IMR-90 (cell line): ENCODE data around the gene SKAP1. TPM values are rescaled to one million over a fixed set of nuclear protein-coding genes. Genes with fewer than 3 reads are reported as not detected.

Experiments
- ATAC-seq: fragments of 200-7000 bp; cut with Tn5 transposase; 2 replicates; pipeline ENCODE4 v1.9.1; 2020; ENCODE audit warnings: low read depth, mild to moderate bottlenecking, moderate library complexity
- BruUV-seq: library from RNA; stranded (reverse); fragments of 400-500 nt; replicated peaks from 2 replicates; lab custom pipeline; 2021; lab: Mats Ljungman, UMichigan
- CTCF ChIA-PET: fragments of 300-600 bp; formaldehyde crosslinking; extraction: SDS; loops from one replicate; lab custom pipeline; 2021; ENCODE audit warnings: antibody characterized with exemption; lab: Yijun Ruan, JAX
- POLR2A ChIA-PET: fragments of 300-600 bp; sonication (Branson Sonifier 250); formaldehyde crosslinking; loops from one replicate; lab custom pipeline; 2022; ENCODE audit warnings: antibody characterized with exemption; ENCODE audit not compliant: unreplicated experiment; lab: Charles Lee
- DNase-seq: peaks from one replicate; pipeline ENCODE4 v3.0.0; 2013
- H2AFZ ChIP-seq: replicated peaks from 2 replicates; pipeline ENCODE3; 2013; ENCODE audit warnings: low read length, mild to moderate bottlenecking; ENCODE audit not compliant: poor library complexity
- H2AK5ac ChIP-seq: 2 replicates; pipeline ENCODE4 v1.6.1; 2013; ENCODE audit warnings: low read depth, low read length, inconsistent platforms
- H2AK9ac ChIP-seq: replicated peaks from 2 replicates; pipeline ENCODE3; 2013; ENCODE audit warnings: mild to moderate bottlenecking, low read depth, low read length, moderate library complexity; ENCODE audit not compliant: poor library complexity
- H2BK120ac ChIP-seq: 2 replicates; pipeline ENCODE4 v1.6.1; 2013; ENCODE audit warnings: low read depth, low read length, inconsistent platforms
- H2BK15ac ChIP-seq: 3 replicates; pipeline ENCODE4 v1.6.1; 2013; ENCODE audit warnings: low read depth, low read length, inconsistent platforms
- H2BK20ac ChIP-seq: 2 replicates; pipeline ENCODE4 v1.6.1; 2013; ENCODE audit warnings: low read depth, mild to moderate bottlenecking, inconsistent platforms, low read length, moderate library complexity
- H2BK5ac ChIP-seq: 2 replicates; pipeline ENCODE4 v1.6.1; 2013; ENCODE audit warnings: mild to moderate bottlenecking, low read depth, low read length, inconsistent platforms; ENCODE audit not compliant: poor library complexity, severe bottlenecking
- H3K14ac ChIP-seq: replicated peaks from 2 replicates; pipeline ENCODE4 v1.6.1; 2013; ENCODE audit warnings: low read depth, low read length, inconsistent platforms
- H3K18ac ChIP-seq: 2 replicates; pipeline ENCODE4 v1.6.1; 2013; ENCODE audit warnings: low read depth, low read length, control low read depth
- H3K23ac ChIP-seq: 2 replicates; pipeline ENCODE4 v1.6.1; 2013; ENCODE audit warnings: low read depth, low read length, inconsistent platforms
- H3K27ac ChIP-seq: 2 replicates; pipeline ENCODE4 v1.5.1; 2013; ENCODE audit warnings: mild to moderate bottlenecking, control low read depth, low read length; ENCODE audit not compliant: insufficient read depth
- H3K27me3 ChIP-seq: 2 replicates; pipeline ENCODE4 v1.6.1; 2013; ENCODE audit warnings: low read length; ENCODE audit not compliant: control insufficient read depth, insufficient read depth
- H3K36me3 ChIP-seq: 2 replicates; pipeline ENCODE4 v1.6.1; 2013; ENCODE audit warnings: low read length, mixed read lengths; ENCODE audit not compliant: control insufficient read depth, insufficient read depth
- H3K4ac ChIP-seq: 2 replicates; pipeline ENCODE4 v1.6.1; 2013; ENCODE audit warnings: low read depth, low read length, inconsistent platforms
- H3K4me1 ChIP-seq: 2 replicates; pipeline ENCODE4 v1.6.1; 2013; ENCODE audit warnings: low read length, mixed read lengths; ENCODE audit not compliant: control insufficient read depth, insufficient read depth
- H3K4me2 ChIP-seq: 2 replicates; pipeline ENCODE4 v1.6.1; 2013; ENCODE audit warnings: low read depth, mild to moderate bottlenecking, control low read depth, low read length, moderate library complexity
- H3K4me3 ChIP-seq: 2 replicates; pipeline ENCODE4 v1.5.1; 2013; ENCODE audit warnings: low read depth, mild to moderate bottlenecking, control low read depth, low read length, moderate library complexity; ENCODE audit not compliant: insufficient read depth
- H3K56ac ChIP-seq: 2 replicates; pipeline ENCODE4 v1.6.1; 2013; ENCODE audit warnings: low read length, inconsistent platforms; ENCODE audit not compliant: insufficient read depth; ENCODE audit errors: extremely low read depth
- H3K79me1 ChIP-seq, 2 experiments: 2 replicates each; pipeline ENCODE4 v1.6.1; 2013; ENCODE audit warnings: low read length in 2 of 2, inconsistent platforms in 1 of 2, low read depth in 1 of 2
- H3K9ac ChIP-seq: 2 replicates; pipeline ENCODE4 v1.6.1; 2013; ENCODE audit warnings: low read depth, low read length, control low read depth
- H3K9me1 ChIP-seq: 2 replicates; pipeline ENCODE4 v1.6.1; 2013; ENCODE audit warnings: low read length, inconsistent platforms; ENCODE audit not compliant: insufficient read depth
- H3K9me3 ChIP-seq: 2 replicates; pipeline ENCODE4 v1.6.1; 2013; ENCODE audit warnings: low read length; ENCODE audit not compliant: control insufficient read depth, insufficient read depth
- H4K20me1 ChIP-seq: 2 replicates; pipeline ENCODE4 v1.6.1; 2013; ENCODE audit warnings: low read length, inconsistent platforms; ENCODE audit not compliant: insufficient read depth
- H4K5ac ChIP-seq: 2 replicates; pipeline ENCODE4 v1.6.1; 2013; ENCODE audit warnings: mild to moderate bottlenecking, low read depth, low read length, control low read depth
- H4K8ac ChIP-seq, 2 experiments: 2 replicates each; pipeline ENCODE4 v1.6.1; 2013; ENCODE audit warnings: low read depth in 2 of 2, low read length in 2 of 2, control low read depth in 1 of 2, inconsistent platforms in 1 of 2
- H4K91ac ChIP-seq: 2 replicates; pipeline ENCODE4 v1.6.1; 2013; ENCODE audit warnings: low read depth, low read length, inconsistent platforms; ENCODE audit not compliant: insufficient read depth
- BHLHE40 ChIP-seq: fragments of 150-350 bp; IDR thresholded peaks from 2 replicates; pipeline ENCODE4 v1.6.1; 2016; ENCODE audit warnings: mild to moderate bottlenecking, low read depth, low read length
- CEBPB ChIP-seq: IDR thresholded peaks from 2 replicates; pipeline ENCODE4 v1.6.1; 2012; ENCODE audit warnings: low read depth, low read length, improper control_type of control experiment
- CHD1 ChIP-seq: IDR thresholded peaks from 2 replicates; pipeline ENCODE4 v1.6.1; 2012; ENCODE audit warnings: low read depth, low read length, improper control_type of control experiment
- ELK1 ChIP-seq: fragments of 150-350 bp; IDR thresholded peaks from 2 replicates; pipeline ENCODE4 v1.6.1; 2016; ENCODE audit warnings: low read depth, mild to moderate bottlenecking, low read length, moderate library complexity, borderline replicate concordance
- FOS ChIP-seq: fragments of 150-350 bp; IDR thresholded peaks from 2 replicates; pipeline ENCODE4 v1.6.1; 2016; ENCODE audit warnings: low read depth, low read length
- MAFK ChIP-seq: IDR thresholded peaks from 2 replicates; pipeline ENCODE4 v1.6.1; 2012; ENCODE audit warnings: low read depth, low read length, improper control_type of control experiment
- MAZ ChIP-seq: IDR thresholded peaks from 2 replicates; pipeline ENCODE4 v1.6.1; 2012; ENCODE audit warnings: low read depth, mild to moderate bottlenecking, low read length, improper control_type of control experiment, moderate library complexity, borderline replicate concordance
- MXI1 ChIP-seq: IDR thresholded peaks from 2 replicates; pipeline ENCODE4 v1.6.1; 2012; ENCODE audit warnings: low read depth, mild to moderate bottlenecking, low read length, moderate library complexity, borderline replicate concordance
- NFE2L2 ChIP-seq: fragments of 150-350 bp; IDR thresholded peaks from 2 replicates; pipeline ENCODE4 v1.6.1; 2016; ENCODE audit warnings: low read depth, mild to moderate bottlenecking, low read length
- POLR2A ChIP-seq: IDR thresholded peaks from 2 replicates; pipeline ENCODE4 v1.6.1; 2012; ENCODE audit warnings: mild to moderate bottlenecking, low read depth, low read length
- RAD21 ChIP-seq: IDR thresholded peaks from 2 replicates; pipeline ENCODE4 v1.6.1; 2012; ENCODE audit warnings: low read length, improper control_type of control experiment
- RCOR1 ChIP-seq: IDR thresholded peaks from 2 replicates; pipeline ENCODE4 v1.6.1; 2012; ENCODE audit warnings: mild to moderate bottlenecking, low read length, improper control_type of control experiment; ENCODE audit not compliant: insufficient replicate concordance
- RFX5 ChIP-seq: IDR thresholded peaks from 2 replicates; pipeline ENCODE4 v1.8.0; 2012; ENCODE audit warnings: low read depth, mild to moderate bottlenecking, low read length, moderate library complexity
- SMC3 ChIP-seq: fragments of 150-350 bp; IDR thresholded peaks from 2 replicates; pipeline ENCODE4 v1.6.1; 2016; ENCODE audit warnings: low read depth, mild to moderate bottlenecking, antibody characterized with exemption, low read length, moderate library complexity
- WGBS, 2 experiments: methylation state at CpG; one replicate each; pipeline versions ENCODE4 v1.1.5 to v1.1.7; 2013; ENCODE audit warnings: missing lambda C conversion rate in 2 of 2; ENCODE audit not compliant: insufficient read length in 1 of 2; ENCODE audit errors: extremely low coverage in 2 of 2; 5-methylcytosine and 5-hydroxymethylcytosine counted together
- dilution Hi-C: fragments of 300-500 bp; cut with HindIII; formaldehyde crosslinking; loops from one replicate; pipeline ENCODE4 v1.14.3; 2018; ENCODE audit warnings: low sequenced_read_pairs; ENCODE audit not compliant: unreplicated experiment
- in situ Hi-C: fragments of 300-500 bp; cut with MboI; formaldehyde crosslinking; loops from 3 replicates; pipeline ENCODE4 v1.14.3; 2019; ENCODE audit warnings: low sequenced_read_pairs, inconsistent platforms, mixed read lengths
- intact Hi-C: fragments of 100-400 bp; cut with micrococcal nuclease; formaldehyde crosslinking; loops from 2 replicates; pipeline ENCODE4 v1.10.0; 2022
- polyA plus RNA-seq, 3 experiments: library from polyadenylated mRNA; depleted of rRNA; stranded (reverse); fragments of >200 nt; gene quantifications; 2 replicates each; pipeline ENCODE4 v1.2.3, GENCODE V29; 2012; ENCODE audit warnings: low replicate concordance in 1 of 3
- total RNA-seq: library from RNA; depleted of rRNA; stranded (reverse); fragments of >200 nt; gene quantifications from 2 replicates; pipeline ENCODE4 v1.2.3, GENCODE V29; 2012
- TF ChIP-seq, protein P1 (sequence below): conservative IDR thresholded peaks from 2 replicates; pipeline ENCODE4 v1.5.1; 2012; ENCODE audit warnings: mild to moderate bottlenecking, low read depth, low read length, improper control_type of control experiment
- TF ChIP-seq, protein P2 (sequence below): fragments of 150-350 bp; IDR thresholded peaks from 2 replicates; pipeline ENCODE4 v1.6.1; 2017; ENCODE audit warnings: mild to moderate bottlenecking, antibody characterized with exemption, low read length, low read depth

SKAP1 gene
- total and polyA plus RNA-seq, 2 of the 4 experiments (the other 2 are of a cell fraction): not detected

- no peak overlapping the region for H2AK5ac ChIP-seq
- no peak overlapping the region for H3K18ac ChIP-seq
- no CpG with 5 or more reads among the region's 3 CpGs for WGBS, 2 experiments
- in situ Hi-C loops (no loop called here), dilution Hi-C loops (no loop called here), intact Hi-C loops (no loop called here)
- POLR2A ChIA-PET: no interaction called here
- no peaks in the 10 kb centered on the region for H3K9me3 ChIP-seq
- ATAC-seq (no peak), DNase-seq (no peak)
- no peaks in the 10 kb centered on the region for H3K36me3 ChIP-seq
- no peak overlapping the region for H4K8ac ChIP-seq
- CTCF ChIA-PET: interaction anchor here (0.7 to 1.0 kb wide), 2 partner anchors 10 to 13 kb away, joined by 3 to 4 read pairs; no protein-coding TSS in a partner anchor
- H3K79me1 ChIP-seq: no peaks in the 10 kb centered on the region
- H3K9me1 ChIP-seq: no peaks in the 10 kb centered on the region
- peaks cover 46% of the 10 kb centered on the region for H3K27me3 ChIP-seq
- no TSS peak for BruUV-seq
- no peak overlapping the region for H3K56ac ChIP-seq
- H2AK9ac ChIP-seq: no peak overlapping the region
- no peak overlapping the region for H2BK120ac ChIP-seq
- no peak overlapping the region for H4K91ac ChIP-seq
- no peak overlapping the region for H3K9ac ChIP-seq
- no peak overlapping the region for H2BK15ac ChIP-seq
- no peak overlapping the region for H3K23ac ChIP-seq
- H3K4me2 ChIP-seq: no peak overlapping the region
- no peak overlapping the region for H3K4me3 ChIP-seq
- no peak overlapping the region for H2AFZ ChIP-seq
- H3K27ac ChIP-seq: no peak overlapping the region
- no peak overlapping the region for H2BK5ac ChIP-seq
- H4K20me1 ChIP-seq: no peaks in the 10 kb centered on the region
- no peak overlapping the region for H3K4ac ChIP-seq
- H3K4me1 ChIP-seq: no peaks in the 10 kb centered on the region
- H2BK20ac ChIP-seq: no peak overlapping the region
- TF ChIP-seq CEBPB: no peak
- TF ChIP-seq SMC3: no peak
- TF ChIP-seq MAZ: no peak
- TF ChIP-seq NFE2L2: no peak
- TF ChIP-seq ELK1: no peak
- no peak for TF ChIP-seq MXI1
- TF ChIP-seq BHLHE40: no peak
- no peak for TF ChIP-seq CHD1
- TF ChIP-seq, protein P1, sequence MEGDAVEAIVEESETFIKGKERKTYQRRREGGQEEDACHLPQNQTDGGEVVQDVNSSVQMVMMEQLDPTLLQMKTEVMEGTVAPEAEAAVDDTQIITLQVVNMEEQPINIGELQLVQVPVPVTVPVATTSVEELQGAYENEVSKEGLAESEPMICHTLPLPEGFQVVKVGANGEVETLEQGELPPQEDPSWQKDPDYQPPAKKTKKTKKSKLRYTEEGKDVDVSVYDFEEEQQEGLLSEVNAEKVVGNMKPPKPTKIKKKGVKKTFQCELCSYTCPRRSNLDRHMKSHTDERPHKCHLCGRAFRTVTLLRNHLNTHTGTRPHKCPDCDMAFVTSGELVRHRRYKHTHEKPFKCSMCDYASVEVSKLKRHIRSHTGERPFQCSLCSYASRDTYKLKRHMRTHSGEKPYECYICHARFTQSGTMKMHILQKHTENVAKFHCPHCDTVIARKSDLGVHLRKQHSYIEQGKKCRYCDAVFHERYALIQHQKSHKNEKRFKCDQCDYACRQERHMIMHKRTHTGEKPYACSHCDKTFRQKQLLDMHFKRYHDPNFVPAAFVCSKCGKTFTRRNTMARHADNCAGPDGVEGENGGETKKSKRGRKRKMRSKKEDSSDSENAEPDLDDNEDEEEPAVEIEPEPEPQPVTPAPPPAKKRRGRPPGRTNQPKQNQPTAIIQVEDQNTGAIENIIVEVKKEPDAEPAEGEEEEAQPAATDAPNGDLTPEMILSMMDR: no peak
- TF ChIP-seq RFX5: no peak
- TF ChIP-seq, protein P2, sequence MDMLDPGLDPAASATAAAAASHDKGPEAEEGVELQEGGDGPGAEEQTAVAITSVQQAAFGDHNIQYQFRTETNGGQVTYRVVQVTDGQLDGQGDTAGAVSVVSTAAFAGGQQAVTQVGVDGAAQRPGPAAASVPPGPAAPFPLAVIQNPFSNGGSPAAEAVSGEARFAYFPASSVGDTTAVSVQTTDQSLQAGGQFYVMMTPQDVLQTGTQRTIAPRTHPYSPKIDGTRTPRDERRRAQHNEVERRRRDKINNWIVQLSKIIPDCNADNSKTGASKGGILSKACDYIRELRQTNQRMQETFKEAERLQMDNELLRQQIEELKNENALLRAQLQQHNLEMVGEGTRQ: no peak
- no peak for TF ChIP-seq MAFK
- TF ChIP-seq RCOR1: no peak
- no peak for TF ChIP-seq POLR2A
- no peak for TF ChIP-seq RAD21
- no peak for TF ChIP-seq FOS
- H3K14ac ChIP-seq: no peak overlapping the region
- H4K5ac ChIP-seq: no peak overlapping the region
Observed at GRCh38 chr17:48294806-48295361, 135.1 kb downstream of the SKAP1 start.
